Measurements from ENCODE around the gene STRIP2. TPM values are rescaled to one million over a fixed set of nuclear protein-coding genes. Genes with fewer than 3 reads are reported as not detected.

STRIP2 gene
- total RNA-seq, 1 experiment from 2014 or later, result 9.9 TPM

DNA sequence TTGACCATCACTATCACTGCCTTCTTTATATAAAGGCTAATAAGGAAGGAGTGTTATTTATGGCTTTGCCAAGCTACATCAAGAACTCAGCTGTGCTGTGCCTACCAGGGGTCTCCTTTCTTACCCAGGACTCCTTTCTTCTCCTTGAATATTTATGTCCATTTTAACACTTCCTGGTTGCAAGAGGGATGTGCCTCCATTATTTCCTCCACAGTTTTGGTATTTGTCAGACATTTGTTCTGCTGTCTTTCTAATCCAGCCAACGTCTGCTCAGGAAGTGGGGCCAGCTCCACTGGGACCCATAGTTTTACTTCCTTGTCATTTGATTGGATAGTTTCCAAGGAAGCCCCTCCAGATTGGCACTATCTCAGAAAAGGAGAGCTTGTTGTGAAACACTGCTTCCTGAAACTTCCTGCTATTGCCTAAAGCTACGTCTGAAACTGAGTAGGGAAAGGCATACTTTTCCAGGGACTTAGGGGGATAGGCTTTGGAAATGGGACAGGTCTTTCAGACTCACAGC lies 6.6 kb upstream of the STRIP2 start:
- H2AK5ac ChIP-seq (ENCODE audit: insufficient read length, low read length), result no peak overlapping the region
- H3K56ac ChIP-seq (ENCODE audit: insufficient read length, low read depth, low read length), result no peak overlapping the region
- H3K4me1 ChIP-seq (ENCODE audit: insufficient read depth, low read length), result no peaks in the 10 kb centered on the region
- Mint-ChIP-seq H3K4me3 (no peak overlapping the region), H3K27ac (no peak overlapping the region; a peak in 2 of 7 replicates), H3K4me1 (peaks cover under 1% of the 10 kb centered on the region in 2 experiments), H3K36me3 (ENCODE audit: insufficient read depth in 1 of 3, low read depth in 3 of 3) (peaks cover 4 to 27% (median 14%) of the 10 kb centered on the region in 3 experiments; a peak in 5 of 7 replicates), H3K27me3 (ENCODE audit: low read depth) (peaks cover 5% of the 10 kb centered on the region), H3K9me3 (no peaks in the 10 kb centered on the region)
- no peaks in the 10 kb centered on the region for H3K23me2 ChIP-seq (ENCODE audit: insufficient read length, low read depth, low read length, poor library complexity, severe bottlenecking)
- H2AFZ ChIP-seq (ENCODE audit: low read length), result no peak overlapping the region
- H3T11ph ChIP-seq (ENCODE audit: low read length), result no peak overlapping the region
- no peak overlapping the region for H2BK20ac ChIP-seq (ENCODE audit: low read depth, low read length, poor library complexity, severe bottlenecking)
- no peak overlapping the region for H3K23ac ChIP-seq (ENCODE audit: insufficient read length, low read depth, low read length)
- H2BK12ac ChIP-seq (ENCODE audit: insufficient read length, low read depth, low read length), result no peak overlapping the region
- no peak overlapping the region for H4K8ac ChIP-seq (replicated peaks; ENCODE audit: insufficient read length, low read depth, low read length)
- no peak overlapping the region for H2BK15ac ChIP-seq (ENCODE audit: low read depth, low read length)
- H3K9me3 ChIP-seq (ENCODE audit: control insufficient read depth, low read depth, low read length), result no peaks in the 10 kb centered on the region
- H3K27me3 ChIP-seq (ENCODE audit: insufficient read depth, low read length), result no peaks in the 10 kb centered on the region
- DNase-seq, result no peak
- no peak overlapping the region for H3K27ac ChIP-seq (ENCODE audit: insufficient read length, low read depth, low read length)
- no peaks in the 10 kb centered on the region for H3K79me1 ChIP-seq (ENCODE audit: insufficient read depth, low read depth, low read length, poor library complexity, severe bottlenecking)
- H3K79me2 ChIP-seq (ENCODE audit: insufficient read depth, low read length), result no peaks in the 10 kb centered on the region; the same call in 1 of the 2 replicates
- no peak overlapping the region for H2BK5ac ChIP-seq (ENCODE audit: insufficient read length, low read length)
- H4K20me1 ChIP-seq (ENCODE audit: control insufficient read depth, insufficient read depth, insufficient read length), result no peaks in the 10 kb centered on the region
- H4K5ac ChIP-seq (ENCODE audit: insufficient read length, low read depth, low read length), result no peak overlapping the region
- no peak overlapping the region for H3K9ac ChIP-seq (ENCODE audit: extremely low read depth, insufficient read length, low read length)
- no peak overlapping the region for H3K4ac ChIP-seq (ENCODE audit: low read depth, low read length)
- no peak overlapping the region for H3K18ac ChIP-seq (ENCODE audit: insufficient read length, low read depth, low read length)
- H4K91ac ChIP-seq (ENCODE audit: insufficient read length, low read depth, low read length), result no peak overlapping the region
- WGBS (ENCODE audit: extremely low coverage, insufficient read length, low lambda C conversion rate), result no CpG with 5 or more reads among the region's 2 CpGs
- H3K14ac ChIP-seq (ENCODE audit: insufficient read depth, low read length), result no peak overlapping the region
- no peak overlapping the region for H3K4me2 ChIP-seq (ENCODE audit: insufficient read depth, insufficient read length, low read length)
- TF ChIP-seq, protein P1, sequence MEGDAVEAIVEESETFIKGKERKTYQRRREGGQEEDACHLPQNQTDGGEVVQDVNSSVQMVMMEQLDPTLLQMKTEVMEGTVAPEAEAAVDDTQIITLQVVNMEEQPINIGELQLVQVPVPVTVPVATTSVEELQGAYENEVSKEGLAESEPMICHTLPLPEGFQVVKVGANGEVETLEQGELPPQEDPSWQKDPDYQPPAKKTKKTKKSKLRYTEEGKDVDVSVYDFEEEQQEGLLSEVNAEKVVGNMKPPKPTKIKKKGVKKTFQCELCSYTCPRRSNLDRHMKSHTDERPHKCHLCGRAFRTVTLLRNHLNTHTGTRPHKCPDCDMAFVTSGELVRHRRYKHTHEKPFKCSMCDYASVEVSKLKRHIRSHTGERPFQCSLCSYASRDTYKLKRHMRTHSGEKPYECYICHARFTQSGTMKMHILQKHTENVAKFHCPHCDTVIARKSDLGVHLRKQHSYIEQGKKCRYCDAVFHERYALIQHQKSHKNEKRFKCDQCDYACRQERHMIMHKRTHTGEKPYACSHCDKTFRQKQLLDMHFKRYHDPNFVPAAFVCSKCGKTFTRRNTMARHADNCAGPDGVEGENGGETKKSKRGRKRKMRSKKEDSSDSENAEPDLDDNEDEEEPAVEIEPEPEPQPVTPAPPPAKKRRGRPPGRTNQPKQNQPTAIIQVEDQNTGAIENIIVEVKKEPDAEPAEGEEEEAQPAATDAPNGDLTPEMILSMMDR (conservative IDR thresholded peaks at IDR 0.05), result no peak
- H2BK120ac ChIP-seq (ENCODE audit: low read depth, low read length, poor library complexity, severe bottlenecking), result no peak overlapping the region
